DMS153 treated with DMSO at 0.1 percent for 48 hours (cell line): Measurements from ENCODE around the gene GAS2.

Experiments
- DNase-seq: peaks from one replicate; lab custom pipeline; 2025; ENCODE audit not compliant: unreplicated experiment; lab: John Stamatoyannopoulos, UW

The GAS2 gene

GRCh38 chr11:22671751-22672150 lies 5.3 kb downstream of the GAS2 start:
- no peak for DNase-seq

GRCh38 chr11:22674470-22675439 lies 8.3 kb downstream of the GAS2 start:
- no peak for DNase-seq

DNA sequence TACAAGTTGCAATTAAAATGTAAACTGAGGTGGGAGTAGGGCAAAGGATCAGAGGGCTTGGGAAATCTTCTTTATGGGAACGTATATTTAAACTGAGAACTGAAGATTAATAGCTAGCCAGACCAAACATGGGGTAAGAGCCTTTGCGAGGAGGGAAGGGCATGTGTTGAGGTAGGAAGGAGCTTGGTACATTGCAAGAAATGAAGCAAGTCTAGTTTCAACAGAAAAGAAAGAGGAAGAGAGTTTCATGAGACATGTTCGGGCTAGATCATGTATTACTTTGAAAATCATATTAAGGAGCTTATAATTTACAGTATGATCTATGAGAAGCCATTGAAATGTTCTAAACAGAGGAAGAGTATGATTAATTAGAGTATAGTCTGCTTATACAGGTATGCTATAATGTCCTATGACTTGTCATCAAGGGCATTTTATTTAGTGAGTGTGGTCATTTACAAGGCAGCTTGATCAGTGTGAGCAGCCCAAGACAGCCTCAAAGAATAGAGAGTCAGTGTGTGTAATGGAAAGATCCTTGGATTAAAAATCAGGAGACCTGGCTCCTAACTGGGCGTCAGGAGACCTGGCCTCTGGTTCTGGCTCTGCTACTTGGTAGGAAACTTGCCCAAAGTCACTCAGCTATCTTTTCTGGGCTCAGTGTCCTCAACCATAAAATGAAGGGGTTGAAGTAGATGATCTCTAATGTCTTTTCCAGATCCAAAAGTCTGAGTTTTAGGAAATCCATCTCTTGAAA lies 10.9 kb downstream of the GAS2 start:
- DNase-seq = no peak

- DNase-seq = no peak
Measured at GRCh38 chr11:22680628-22681027, 14.2 kb downstream of the GAS2 start.

- no peak for DNase-seq
Measured at GRCh38 chr11:22681281-22681812, 14.9 kb downstream of the GAS2 start.

GRCh38 chr11:22684082-22684481 lies 17.7 kb downstream of the GAS2 start:
- DNase-seq = no peak

DNA sequence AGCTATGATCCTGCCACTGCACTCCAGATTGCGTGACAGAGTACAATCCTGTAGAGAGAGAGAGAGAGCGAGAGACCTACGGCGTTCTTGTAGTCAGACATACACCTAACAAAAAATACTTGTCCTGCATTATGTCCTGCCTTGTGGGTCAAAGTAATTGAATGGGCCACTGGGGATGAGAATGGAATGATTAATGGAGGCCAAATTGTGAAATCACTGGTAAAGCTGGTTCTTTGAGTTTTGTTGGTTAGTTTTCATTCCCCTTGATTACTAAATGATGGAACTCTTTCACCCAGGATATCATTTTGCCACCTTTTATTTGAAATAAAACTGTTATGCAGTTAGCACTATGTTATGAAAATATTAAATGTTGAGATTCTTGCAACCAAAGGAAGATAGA lies 18.7 kb downstream of the GAS2 start:
- DNase-seq = no peak

DNA sequence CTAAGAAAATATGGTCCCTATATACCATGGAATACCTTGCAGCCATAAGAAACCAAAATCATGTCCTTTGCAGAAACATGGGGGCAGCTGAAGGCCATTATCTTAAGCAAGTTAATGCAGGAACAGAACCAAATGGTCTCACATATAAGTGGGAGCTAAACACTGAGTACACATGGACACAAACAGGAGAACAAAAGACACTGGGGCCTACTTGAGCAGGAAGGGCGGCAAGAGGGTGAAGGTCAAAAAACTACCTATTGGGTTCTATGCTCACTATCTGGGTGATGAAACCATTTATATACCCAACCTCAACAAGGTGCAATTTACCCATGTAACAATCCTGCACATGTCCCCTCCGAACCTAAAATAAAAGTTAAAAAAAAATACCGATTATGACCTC lies 22.5 kb downstream of the GAS2 start:
- no peak for DNase-seq

GRCh38 chr11:22690257-22690656 lies 23.8 kb downstream of the GAS2 start:
- no peak for DNase-seq

DNA sequence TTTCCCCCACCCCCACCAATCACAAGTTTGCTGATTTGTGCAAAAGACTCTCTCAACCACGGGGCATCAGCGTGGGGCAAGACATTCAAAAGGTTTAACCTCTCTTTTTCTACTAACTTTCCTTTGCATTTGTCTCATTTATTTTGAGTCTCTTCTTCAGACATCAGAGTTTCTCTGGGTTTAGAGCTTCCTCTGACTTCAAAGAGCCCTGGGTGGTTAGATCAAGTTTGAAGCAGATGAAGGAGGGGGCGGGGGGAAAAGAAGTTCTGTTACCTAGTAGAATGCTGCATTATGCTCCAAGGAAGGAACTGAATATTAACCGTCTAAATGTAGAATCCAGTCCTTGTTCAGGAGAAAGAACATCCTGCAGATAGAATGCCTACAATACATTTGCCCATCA lies 24.5 kb downstream of the GAS2 start:
- no peak for DNase-seq

DNA sequence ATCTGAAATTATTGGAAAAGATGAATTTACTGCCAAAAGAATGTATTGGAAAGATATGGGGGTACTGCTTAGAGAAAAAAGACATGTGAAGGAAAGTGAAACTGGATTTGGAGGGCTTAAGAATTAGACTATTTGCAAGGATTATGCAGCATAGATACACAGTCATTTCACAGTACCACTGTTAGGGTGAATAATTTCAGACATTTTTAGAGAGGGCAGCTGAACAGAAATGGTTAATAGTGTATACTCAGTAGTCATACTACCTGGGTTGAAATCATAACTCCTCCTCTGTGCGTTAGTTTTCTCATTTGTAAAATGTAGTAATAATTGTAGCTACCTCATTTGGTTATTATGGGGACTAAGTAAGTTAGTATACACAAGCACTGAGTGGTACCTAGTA lies 33.0 kb downstream of the GAS2 start:
- no peak for DNase-seq

DNA sequence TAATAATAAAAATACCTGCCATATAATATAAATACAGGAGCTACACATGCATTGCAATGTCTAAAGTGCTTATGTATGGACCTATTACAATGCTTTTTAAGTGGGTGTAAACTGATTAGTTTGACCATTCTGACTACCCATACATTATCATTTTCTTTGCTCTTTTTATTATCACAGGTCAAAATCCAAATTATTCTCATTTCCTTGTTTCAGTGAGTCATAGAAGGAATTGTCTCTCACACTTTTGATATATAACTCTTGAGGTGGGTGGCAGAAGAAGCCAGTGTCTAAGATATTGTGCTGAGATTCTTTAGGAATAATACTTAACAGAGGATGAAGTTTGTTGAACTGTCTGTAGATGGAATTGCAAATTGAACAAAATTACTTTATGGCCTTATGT lies 35.6 kb downstream of the GAS2 start:
- DNase-seq = no peak

GRCh38 chr11:22703040-22703439 lies 36.6 kb downstream of the GAS2 start:
- DNase-seq = peak; percentile 80

- peak; percentile 62 for DNase-seq
Measured at GRCh38 chr11:22703591-22703990, 37.2 kb downstream of the GAS2 start.

- no peak for DNase-seq
Measured at GRCh38 chr11:22707119-22707899, 40.9 kb downstream of the GAS2 start.

GRCh38 chr11:22711071-22711770 lies 44.8 kb downstream of the GAS2 start:
- no peak for DNase-seq

DNA sequence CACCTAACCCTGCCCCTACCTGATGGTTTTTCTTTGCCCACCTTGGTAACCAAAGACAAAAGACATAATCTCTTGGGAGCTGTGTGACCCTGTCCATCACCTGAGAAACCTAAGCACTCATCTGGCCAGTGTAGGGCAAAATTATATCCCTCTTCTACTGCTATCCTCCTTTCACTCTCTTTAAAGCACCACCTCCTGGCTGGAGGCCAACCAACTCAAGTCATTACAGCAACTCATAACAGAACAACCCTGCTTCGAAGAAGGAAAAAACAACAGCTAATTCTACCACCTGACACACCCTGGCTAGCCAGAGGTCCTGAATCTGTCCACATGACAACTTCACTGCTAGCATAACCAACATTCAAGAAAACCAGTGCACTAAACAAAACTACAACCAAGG lies 45.5 kb downstream of the GAS2 start:
- no peak for DNase-seq

- DNase-seq = no peak
Measured at GRCh38 chr11:22713336-22713735, 46.9 kb downstream of the GAS2 start.

DNA sequence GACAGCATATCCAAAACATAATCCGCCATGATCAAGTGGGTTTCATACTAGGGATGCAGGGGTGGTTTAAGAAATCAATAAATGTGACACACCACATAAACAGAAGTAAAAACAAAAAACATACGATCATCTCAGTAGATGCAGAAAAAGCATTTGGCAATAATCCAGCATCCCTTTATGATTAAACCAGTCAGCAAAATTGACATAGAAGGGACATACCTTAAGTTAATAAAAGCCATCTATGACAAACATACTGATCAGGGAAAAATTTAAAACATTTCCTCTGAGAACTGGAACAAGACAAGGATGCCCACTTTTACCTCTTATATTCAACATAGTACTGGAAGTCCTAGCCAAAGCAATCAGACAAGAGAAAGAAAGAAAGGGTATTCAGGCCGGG lies 49.6 kb downstream of the GAS2 start:
- no peak for DNase-seq

DNA sequence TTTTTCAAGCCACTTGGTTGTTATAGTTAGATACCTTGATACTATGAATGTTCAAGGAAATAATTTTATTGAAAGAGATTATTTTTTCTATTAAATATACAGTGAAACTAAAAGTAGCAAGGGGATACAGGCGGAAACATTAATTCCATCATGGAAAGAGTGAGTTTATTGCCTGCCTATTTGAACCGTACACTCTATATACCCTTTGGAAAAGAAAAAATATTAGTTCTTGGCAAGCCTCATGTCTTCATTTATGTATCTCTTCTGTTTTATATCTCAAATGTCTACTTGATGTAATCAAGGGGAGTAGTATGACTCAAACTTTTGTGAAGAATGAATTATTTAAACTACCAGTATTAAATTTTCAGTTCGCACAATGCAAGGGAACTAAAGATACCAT lies 54.0 kb downstream of the GAS2 start:
- no peak for DNase-seq

- no peak for DNase-seq
Measured at GRCh38 chr11:22723274-22723673, 56.9 kb downstream of the GAS2 start.
